Stomach (tissue), 4 donors: ENCODE results near the gene NLK.

ENCODE experiments used
- CTCF ChIP-seq, 7 experiments: fragments of 450-650 bp in 4 of 7; fragments of 200-600 bp in 3 of 7; sonication (generic) in 3 of 7; IDR thresholded peaks; one replicate each; pipeline ENCODE4 v1.5.1; 2016 to 2019; ENCODE audit warnings: antibody characterized with exemption in 7 of 7, control low read depth in 2 of 7, mild to moderate bottlenecking in 1 of 7
- POLR2A ChIP-seq, 4 donors: fragments of 450-650 bp; IDR thresholded peaks; one replicate each; pipeline ENCODE4 v1.6.1; 2016; ENCODE audit warnings: antibody characterized with exemption in 4 of 4, control low read depth in 2 of 4, mild to moderate bottlenecking in 1 of 4, moderate library complexity in 1 of 4
- POLR2AphosphoS5 ChIP-seq, 3 donors: sonication (generic); formaldehyde crosslinking; IDR thresholded peaks; one replicate each; pipeline ENCODE4 v1.6.1; 2016; ENCODE audit warnings: antibody characterized with exemption in 3 of 3

GRCh38 chr17:27993161-27993695 lies 49.2 kb upstream of the NLK start:
- TF ChIP-seq CTCF (IDR thresholded peaks at IDR 0.05) (no peak), POLR2A (IDR thresholded peaks at IDR 0.05) (no peak), POLR2AphosphoS5 (IDR thresholded peaks at IDR 0.05) (no peak)
